Right lobe of liver (tissue), 6 donors: Measurements from ENCODE around the gene ETNK1. TPM values are rescaled to one million over a fixed set of nuclear protein-coding genes. Genes with fewer than 3 reads are reported as not detected.
"Not testable (repeated sequence)": the region's sequence is repeated elsewhere in the genome, so short reads cannot be mapped to it uniquely, and the experiment has no call there.

Experiments
- ATAC-seq, 4 donors: fragments of 200-7000 bp; cut with Tn5 transposase; one replicate each; pipeline ENCODE4 v1.9.1; 2020; ENCODE audit warnings: mild to moderate bottlenecking in 4 of 4, moderate library complexity in 4 of 4
- DNase-seq, 3 donors: peaks; one replicate each; pipeline ENCODE4 v3.0.0-alpha.2; 2020
- H3K27ac ChIP-seq, 3 donors: fragments of 200-600 bp; one replicate each; pipeline ENCODE4 v1.8.0; 2022
- H3K27me3 ChIP-seq, 2 donors: fragments of 200-600 bp; one replicate each; pipeline ENCODE4 v1.8.0; 2022
- H3K36me3 ChIP-seq, 4 donors: fragments of 200-600 bp; sonication (generic) in 1 of 4; one replicate each; pipeline versions ENCODE4 v1.5.1 to v1.8.0; 2017 to 2022; ENCODE audit warnings: control low read depth in 1 of 4
- H3K4me1 ChIP-seq, 4 donors: fragments of 200-600 bp; sonication (generic) in 1 of 4; one replicate each; pipeline versions ENCODE4 v1.5.1 to v1.8.0; 2017 to 2022; ENCODE audit warnings: control low read depth in 1 of 4
- H3K4me3 ChIP-seq, 3 donors: fragments of 200-600 bp; one replicate each; pipeline ENCODE4 v1.8.0; 2022
- H3K9me3 ChIP-seq, 4 donors: fragments of 200-600 bp; sonication (generic) in 1 of 4; one replicate each; pipeline versions ENCODE4 v1.5.1 to v1.8.0; 2017 to 2022; ENCODE audit warnings: control low read depth in 1 of 4
- CTCF ChIP-seq, 4 donors: fragments of 200-600 bp in 3 of 4; fragments of 450-650 bp in 1 of 4; IDR thresholded peaks; one replicate each; pipeline versions ENCODE4 v1.5.1 to v1.8.0; 2016 to 2022; ENCODE audit warnings: antibody characterized with exemption in 4 of 4, mild to moderate bottlenecking in 2 of 4
- POLR2A ChIP-seq: fragments of 450-650 bp; IDR thresholded peaks from one replicate; pipeline ENCODE4 v1.6.1; 2017; ENCODE audit warnings: antibody characterized with exemption, mild to moderate bottlenecking
- WGBS: methylation state at CpG from one replicate; pipeline ENCODE4 v1.1.6; 2018; ENCODE audit warnings: low coverage, low lambda C conversion rate; ENCODE audit not compliant: insufficient coverage; ENCODE audit errors: missing lambda C conversion rate; 5-methylcytosine and 5-hydroxymethylcytosine counted together
- intact Hi-C, 2 donors: fragments of 100-400 bp; cut with DNase I; formaldehyde crosslinking; loops; one replicate each; pipeline versions ENCODE4 v1.11.2 to v1.14.1; 2022
- total RNA-seq, 6 experiments: library from RNA; depleted of rRNA in 2 of 6; stranded (reverse); fragments of >200 nt in 2 of 6; fragmentation: NEBNext Ultra II Directional in 3 of 6; extraction: Animal tissue kit (Norgen Biotek cat#: 25700) in 3 of 6; gene quantifications; one replicate each; pipeline versions ENCODE4 v1.1.0 to v1.2.4, GENCODE V29; 2016 to 2023
- donor health status: DM: no; HTN: yes; CAD: no.
- donor health status: DM: no; HTN: no; CAD: no.
- donor health status: DM: no; HTN: no; CAD: no.
- donor health status: DM: no; HTN: yes; CAD: no.
- donor health status: DM: no; HTN: yes; CAD: no.

ETNK1 gene
- total RNA-seq, 6 experiments from 2014 or later: 24.1 to 65.3 (median 34.8) TPM

GRCh38 chr12:22578328-22578727 is 46.6 kb upstream of the ETNK1 start:
- intact Hi-C loops: no loop called here
- H3K4me3 ChIP-seq: no peak overlapping the region
- no peak for ATAC-seq
- no peaks in the 10 kb centered on the region for H3K9me3 ChIP-seq
- no peak overlapping the region for H3K27ac ChIP-seq
- no peak for TF ChIP-seq CTCF (IDR thresholded peaks at IDR 0.05)
- TF ChIP-seq POLR2A: no peak
- H3K36me3 ChIP-seq: no peaks in the 10 kb centered on the region
- WGBS: 76% methylated on average over 2 of the region's 3 CpGs
- no peak for DNase-seq
- H3K4me1 ChIP-seq: no peaks in the 10 kb centered on the region
- H3K27me3 ChIP-seq: no peaks in the 10 kb centered on the region

GRCh38 chr12:22588817-22589216 is 36.2 kb upstream of the ETNK1 start:
- intact Hi-C loops: no loop called here
- H3K27ac ChIP-seq: no peak overlapping the region
- DNase-seq (no peak), ATAC-seq (no peak)
- no peaks in the 10 kb centered on the region for H3K4me1 ChIP-seq
- no peaks in the 10 kb centered on the region for H3K9me3 ChIP-seq
- no peaks in the 10 kb centered on the region for H3K36me3 ChIP-seq
- no peak for TF ChIP-seq CTCF (IDR thresholded peaks at IDR 0.05)
- TF ChIP-seq POLR2A: no peak
- H3K27me3 ChIP-seq: no peaks in the 10 kb centered on the region
- no peak overlapping the region for H3K4me3 ChIP-seq
- WGBS: 58% methylated on average over 4 of the region's 4 CpGs

- no peak for TF ChIP-seq POLR2A
- TF ChIP-seq CTCF (IDR thresholded peaks at IDR 0.05): no peak
- Histone ChIP-seq H3K4me3 (no peak overlapping the region), H3K36me3 (no peaks in the 10 kb centered on the region), H3K9me3 (no peaks in the 10 kb centered on the region), H3K27me3 (no peaks in the 10 kb centered on the region), H3K27ac (no peak overlapping the region), H3K4me1 (peaks cover 0 to 11% (median 0%) of the 10 kb centered on the region in 4 donors)
- ATAC-seq: no peak
- DNase-seq: no peak
- intact Hi-C loops: no loop called here
Measured at GRCh38 chr12:22593864-22594263, 31.1 kb upstream of the ETNK1 start.

- H3K27me3 ChIP-seq, ATAC-seq, DNase-seq, intact Hi-C loops, H3K36me3 ChIP-seq, H3K9me3 ChIP-seq, H3K4me3 ChIP-seq: not testable (repeated sequence)
- Histone ChIP-seq H3K27ac (peak overlapping the region in 2 of 3 donors; percentile 20 to 21), H3K4me1 (peaks cover 0 to 14% (median 0%) of the 10 kb centered on the region in 4 donors)
- WGBS: 80% methylated on average over 5 of the region's 6 CpGs
Measured at GRCh38 chr12:22597539-22597938, 27.4 kb upstream of the ETNK1 start.

GRCh38 chr12:22598141-22598762 is 26.7 kb upstream of the ETNK1 start:
- DNase-seq: no peak
- H3K9me3 ChIP-seq: no peaks in the 10 kb centered on the region
- H3K4me3 ChIP-seq: no peak overlapping the region
- TF ChIP-seq POLR2A (no peak), CTCF (IDR thresholded peaks at IDR 0.05) (no peak)
- no peaks in the 10 kb centered on the region for H3K36me3 ChIP-seq
- intact Hi-C loops: no loop called here
- H3K27me3 ChIP-seq: no peaks in the 10 kb centered on the region
- peak; percentile 75 to 89 (median 86) for ATAC-seq
- H3K27ac ChIP-seq: peak overlapping the region in 2 of 3 donors; percentile 20 to 73
- peaks cover 0 to 14% (median 0%) of the 10 kb centered on the region in 4 donors for H3K4me1 ChIP-seq
- WGBS: 4% methylated on average over 2 of the region's 2 CpGs
